Endometrium (tissue), 2 donors: ENCODE data around the gene MS4A12.
"Not testable (repeated sequence)": the region's sequence is repeated elsewhere in the genome, so short reads cannot be mapped to it uniquely, and the experiment has no call there.

Experiments used
- FAIRE-seq: peaks from 2 replicates; lab custom pipeline; 2012; peaks lifted over from hg19 to GRCh38; lab: Jason Lieb, UNC
- donor health status: control.
- donor health status: control.

Gene MS4A12

GRCh38 chr11:60512651-60513225 is 20.2 kb downstream of the MS4A12 start:
- FAIRE-seq = no peak

GRCh38 chr11:60513496-60514460 is 21.2 kb downstream of the MS4A12 start:
- FAIRE-seq = peak; percentile 87

DNA sequence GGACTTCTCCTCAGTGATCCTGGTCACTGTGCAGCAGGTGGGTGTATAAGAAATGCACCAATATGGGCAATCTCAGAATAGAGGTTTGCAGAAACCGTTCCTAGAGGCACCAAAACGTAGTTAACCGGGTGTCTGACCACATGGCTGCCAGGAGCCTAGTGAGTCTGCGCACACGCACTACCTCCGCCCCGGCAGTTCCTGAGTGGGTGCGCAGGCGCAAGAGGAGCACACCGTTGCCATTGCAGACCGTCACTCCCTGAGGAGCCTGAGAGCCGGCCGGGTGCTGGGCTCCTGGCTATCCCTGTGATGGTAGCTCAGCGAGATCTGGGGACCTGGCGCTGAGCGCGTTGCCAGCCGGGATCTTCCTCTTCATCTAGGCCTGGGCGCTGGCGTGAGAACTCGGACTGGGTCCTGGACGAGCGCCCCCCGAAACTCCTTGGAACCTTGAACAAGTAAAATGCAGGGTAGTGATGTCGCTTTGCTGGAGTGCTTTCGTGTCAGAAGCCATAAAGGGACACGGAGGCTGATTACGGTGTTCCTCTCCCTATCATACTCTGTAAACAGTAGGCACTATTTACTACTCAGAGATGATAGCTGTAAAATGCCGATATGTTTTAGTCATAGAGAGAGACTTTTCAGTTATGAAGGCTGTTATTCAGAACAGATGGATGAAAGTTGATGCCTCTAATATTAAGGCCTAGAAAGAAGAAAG is 22.7 kb downstream of the MS4A12 start, which contains the start of gene MS4A13:
Gene MS4A13, plus strand, starts transcription at position 249 of the 712 bp plus-strand sequence. CDS start 2,692 bp downstream, outside the sequence.
- FAIRE-seq = no peak

GRCh38 chr11:60528465-60528864 is 35.9 kb downstream of the MS4A12 start:
- no peak for FAIRE-seq

DNA sequence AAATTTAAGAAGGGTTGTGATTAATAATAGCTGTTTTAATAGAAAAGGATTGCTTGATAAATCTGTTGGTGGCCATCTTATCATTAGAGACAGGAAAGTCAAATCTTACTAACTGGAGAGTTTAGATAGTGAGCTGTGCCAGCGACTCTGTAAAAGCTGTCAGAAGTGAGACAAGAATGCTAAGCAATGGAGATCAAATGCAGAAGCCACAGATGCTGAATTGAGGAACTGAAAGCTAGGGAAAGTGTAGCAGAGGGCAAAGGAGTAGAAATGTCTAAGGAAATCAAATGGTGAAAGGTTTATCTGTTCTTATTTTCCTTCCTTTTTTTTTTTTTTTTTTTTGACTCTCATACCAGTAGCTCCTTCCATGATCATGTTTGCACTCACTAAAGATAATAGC is 36.4 kb downstream of the MS4A12 start:
- no peak for FAIRE-seq

GRCh38 chr11:60530454-60531100 is 38.0 kb downstream of the MS4A12 start:
- no peak for FAIRE-seq

GRCh38 chr11:60532383-60532782 is 39.8 kb downstream of the MS4A12 start:
- not testable (repeated sequence) for FAIRE-seq

GRCh38 chr11:60538627-60539026 is 46.0 kb downstream of the MS4A12 start:
- not testable (repeated sequence) for FAIRE-seq

DNA sequence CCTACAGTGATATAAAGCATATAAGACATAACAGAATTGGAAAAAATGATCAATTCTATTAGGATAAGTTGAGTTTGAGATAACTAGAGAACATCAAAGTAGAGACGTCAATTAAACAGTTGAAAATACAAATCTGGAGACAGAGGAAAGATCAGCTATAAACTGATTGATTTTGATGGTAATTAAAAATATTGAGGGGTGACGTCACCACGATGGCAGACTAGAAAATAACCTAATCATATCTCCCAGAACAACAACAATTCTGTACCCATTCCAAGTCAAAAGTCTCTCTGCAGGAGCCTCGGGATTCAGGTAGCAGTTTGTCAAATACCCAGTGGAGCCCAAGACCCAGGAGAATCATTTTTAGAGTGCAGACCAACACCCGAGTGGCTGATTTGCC is 51.5 kb downstream of the MS4A12 start:
- FAIRE-seq = no peak
